DMS 273 (cell line): ENCODE results near the gene GJA9.
A peak's percentile ranks its signal among the peaks of the same experiment; 100 is the strongest.
"Not testable (repeated sequence)": the region's sequence is repeated elsewhere in the genome, so short reads cannot be mapped to it uniquely, and the experiment has no call there.

Experiments used
- DNase-seq: peaks from one replicate; lab custom pipeline; 2025; ENCODE audit not compliant: unreplicated experiment; lab: John Stamatoyannopoulos, UW

The GJA9 gene

GRCh38 chr1:38875811-38876210 is 5.6 kb downstream of the GJA9 start:
- no peak for DNase-seq

- peak; percentile 100 for DNase-seq
Measured at GRCh38 chr1:38873027-38873969, 8.1 kb downstream of the GJA9 start, which contains the start of gene MYCBP. TSS of gene MYCBP (minus strand) at chr1:38873348. CDS start at chr1:38873305, 43 bp downstream.

- DNase-seq, result peak; percentile 98
Measured at GRCh38 chr1:38872401-38873026, 8.9 kb downstream of the GJA9 start.

- DNase-seq, result no peak
Measured at GRCh38 chr1:38870996-38871395, 10.4 kb downstream of the GJA9 start.

- no peak for DNase-seq
Measured at GRCh38 chr1:38867208-38867607, 14.2 kb downstream of the GJA9 start.

- no peak for DNase-seq
Measured at GRCh38 chr1:38865112-38865715, 16.2 kb downstream of the GJA9 start.

- DNase-seq, result peak; percentile 97
Measured at GRCh38 chr1:38860454-38860795, 21.0 kb downstream of the GJA9 start.

- DNase-seq, result peak; percentile 100
Measured at GRCh38 chr1:38859561-38860453, 21.6 kb downstream of the GJA9 start, which contains the start of gene RRAGC. TSS of gene RRAGC (minus strand) at chr1:38859772. CDS start at chr1:38859646, 126 bp downstream.

GRCh38 chr1:38858833-38859560 is 22.4 kb downstream of the GJA9 start:
- DNase-seq, result peak; percentile 99

GRCh38 chr1:38852780-38853179 is 28.6 kb downstream of the GJA9 start:
- no peak for DNase-seq

GRCh38 chr1:38848071-38848470 is 33.3 kb downstream of the GJA9 start:
- DNase-seq, result no peak

GRCh38 chr1:38846210-38846609 is 35.2 kb downstream of the GJA9 start:
- DNase-seq, result peak; percentile 87

GRCh38 chr1:38845088-38845487 is 36.3 kb downstream of the GJA9 start:
- not testable (repeated sequence) for DNase-seq

GRCh38 chr1:38840281-38840680 is 41.1 kb downstream of the GJA9 start:
- no peak for DNase-seq

- DNase-seq, result no peak
Measured at GRCh38 chr1:38839363-38839762, 42.0 kb downstream of the GJA9 start.

- not testable (repeated sequence) for DNase-seq
Measured at GRCh38 chr1:38836316-38836715, 45.1 kb downstream of the GJA9 start.

GRCh38 chr1:38834937-38835827 is 46.2 kb downstream of the GJA9 start:
- DNase-seq, result peak; percentile 100

- no peak for DNase-seq
Measured at GRCh38 chr1:38834221-38834782, 47.1 kb downstream of the GJA9 start.

GRCh38 chr1:38833146-38833545 is 48.2 kb downstream of the GJA9 start:
- DNase-seq, result no peak
